DOHH2 (cell line): ENCODE measurements around the gene LDLRAD4.

Source experiments
- EZH2phosphoT487 ChIP-seq: fragments of 200-600 bp; sonication (generic); IDR thresholded peaks from 2 replicates; pipeline ENCODE4 v1.6.1; 2017; ENCODE audit warnings: borderline replicate concordance, mild to moderate bottlenecking, antibody characterized with exemption, low read length, moderate library complexity, mixed read lengths
- TF ChIP-seq, protein P1 (sequence below): fragments of 200-600 bp; sonication (generic); IDR thresholded peaks from one replicate; pipeline ENCODE4 v1.5.1; 2014; ENCODE audit warnings: antibody characterized with exemption, mild to moderate bottlenecking, low read depth, low read length; ENCODE audit not compliant: poor library complexity, severe bottlenecking

DNA sequence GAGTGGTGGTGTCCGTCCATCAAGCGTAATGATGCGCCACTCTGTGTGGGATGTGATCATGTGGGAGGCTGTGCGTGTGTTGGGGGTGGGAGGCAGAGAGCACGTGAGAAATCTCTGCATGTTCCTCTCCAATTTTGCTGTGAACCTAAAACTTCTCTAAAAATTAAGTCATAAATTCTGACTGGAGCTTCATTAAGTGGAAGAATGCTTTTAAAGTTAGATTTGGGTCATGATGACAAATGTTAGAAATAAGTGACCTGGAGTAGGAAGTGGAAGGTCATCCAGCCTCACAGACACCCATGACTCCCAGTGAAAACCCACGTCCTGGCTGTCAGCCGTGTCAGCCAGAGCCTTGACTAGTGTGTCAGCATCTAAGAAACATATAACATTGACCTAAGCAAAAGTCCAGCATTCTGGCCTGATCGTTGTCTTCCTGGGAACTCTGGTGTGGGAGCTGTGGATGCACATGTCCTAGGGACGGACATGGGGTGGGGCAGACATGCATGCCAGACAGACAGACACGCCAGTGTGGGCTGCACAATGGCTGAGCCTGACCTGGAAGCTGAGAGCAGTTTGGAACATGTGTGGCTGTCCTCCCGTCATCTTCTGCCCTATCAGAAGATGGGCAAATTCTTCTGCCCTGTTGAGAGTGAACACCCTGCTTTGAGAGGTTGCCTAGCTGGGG, 262.2 kb downstream of the LDLRAD4 start:
- TF ChIP-seq, protein P1, sequence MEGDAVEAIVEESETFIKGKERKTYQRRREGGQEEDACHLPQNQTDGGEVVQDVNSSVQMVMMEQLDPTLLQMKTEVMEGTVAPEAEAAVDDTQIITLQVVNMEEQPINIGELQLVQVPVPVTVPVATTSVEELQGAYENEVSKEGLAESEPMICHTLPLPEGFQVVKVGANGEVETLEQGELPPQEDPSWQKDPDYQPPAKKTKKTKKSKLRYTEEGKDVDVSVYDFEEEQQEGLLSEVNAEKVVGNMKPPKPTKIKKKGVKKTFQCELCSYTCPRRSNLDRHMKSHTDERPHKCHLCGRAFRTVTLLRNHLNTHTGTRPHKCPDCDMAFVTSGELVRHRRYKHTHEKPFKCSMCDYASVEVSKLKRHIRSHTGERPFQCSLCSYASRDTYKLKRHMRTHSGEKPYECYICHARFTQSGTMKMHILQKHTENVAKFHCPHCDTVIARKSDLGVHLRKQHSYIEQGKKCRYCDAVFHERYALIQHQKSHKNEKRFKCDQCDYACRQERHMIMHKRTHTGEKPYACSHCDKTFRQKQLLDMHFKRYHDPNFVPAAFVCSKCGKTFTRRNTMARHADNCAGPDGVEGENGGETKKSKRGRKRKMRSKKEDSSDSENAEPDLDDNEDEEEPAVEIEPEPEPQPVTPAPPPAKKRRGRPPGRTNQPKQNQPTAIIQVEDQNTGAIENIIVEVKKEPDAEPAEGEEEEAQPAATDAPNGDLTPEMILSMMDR: no peak
- TF ChIP-seq EZH2phosphoT487: no peak
